Tibial nerve (tissue), 4 donors: ENCODE results near the gene LRRC37B. TPM values are rescaled to one million over a fixed set of nuclear protein-coding genes. Genes with fewer than 3 reads are reported as not detected.
"Not testable (repeated sequence)": the region's sequence is repeated elsewhere in the genome, so short reads cannot be mapped to it uniquely, and the experiment has no call there.

Source experiments
- DNase-seq, 2 donors: peaks; one replicate each; pipeline ENCODE4 v3.0.0-alpha.2; 2019; ENCODE audit warnings: low spot score in 2 of 2
- H3K27ac ChIP-seq, 4 donors: fragments of 200-600 bp; sonication (generic) in 3 of 4; one replicate each; pipeline ENCODE4 v1.5.1; 2017 to 2019; ENCODE audit warnings: mild to moderate bottlenecking in 1 of 4
- H3K27me3 ChIP-seq, 2 donors: fragments of 200-600 bp; sonication (generic) in 1 of 2; one replicate each; pipeline versions ENCODE4 v1.5.1 to v1.6.0; 2017 to 2019
- H3K36me3 ChIP-seq, 3 donors: fragments of 200-600 bp; sonication (generic); one replicate each; pipeline ENCODE4 v1.5.1; 2018 to 2019
- H3K4me1 ChIP-seq, 4 donors: fragments of 200-600 bp; sonication (generic) in 3 of 4; one replicate each; pipeline ENCODE4 v1.5.1; 2017 to 2019
- H3K4me3 ChIP-seq, 4 donors: fragments of 200-600 bp; sonication (generic) in 3 of 4; one replicate each; pipeline ENCODE4 v1.5.1; 2017 to 2019; ENCODE audit warnings: mild to moderate bottlenecking in 1 of 4, moderate library complexity in 1 of 4
- H3K9me3 ChIP-seq, 4 donors: fragments of 200-600 bp; sonication (generic) in 3 of 4; one replicate each; pipeline ENCODE4 v1.5.1; 2017 to 2019
- EP300 ChIP-seq, 2 donors: sonication (generic); formaldehyde crosslinking; IDR thresholded peaks; one replicate each; pipeline ENCODE4 v1.6.1; 2017; ENCODE audit warnings: antibody characterized with exemption in 2 of 2, mild to moderate bottlenecking in 1 of 2
- POLR2A ChIP-seq, 2 donors: fragments of 450-650 bp; IDR thresholded peaks; one replicate each; pipeline ENCODE4 v1.6.1; 2017; ENCODE audit warnings: antibody characterized with exemption in 2 of 2, mild to moderate bottlenecking in 2 of 2, moderate library complexity in 2 of 2
- WGBS, 2 donors: methylation state at CpG; one replicate each; pipeline ENCODE4 v1.1.5; 2018; 5-methylcytosine and 5-hydroxymethylcytosine counted together
- small RNA-seq: library from RNA; depleted of rRNA; stranded (forward); fragments of <200 nt; gene quantifications from one replicate; pipeline ENCODE3, GENCODE V24; 2016
- total RNA-seq, 4 donors: library from RNA; depleted of rRNA; stranded (reverse); fragments of >200 nt; gene quantifications; one replicate each; pipeline ENCODE4 v1.1.0, GENCODE V29; 2016
- TF ChIP-seq, protein P1 (sequence below), 5 experiments: fragments of 200-600 bp in 3 of 5; fragments of 450-650 bp in 2 of 5; sonication (generic) in 3 of 5; IDR thresholded peaks; one replicate each; pipeline ENCODE4 v1.5.1; 2016 to 2019; ENCODE audit warnings: antibody characterized with exemption in 5 of 5, mild to moderate bottlenecking in 3 of 5, moderate library complexity in 2 of 5

Gene LRRC37B
- total RNA-seq, 4 donors from 2014 or later: 17.2 to 51.1 (median 27.9) TPM

- DNase-seq: no peak
- WGBS, 2 donors: 67 to 70% methylated on average over 2 of the region's 2 CpGs
- H3K27me3 ChIP-seq: no peaks in the 10 kb centered on the region
- H3K4me1 ChIP-seq: peaks cover 0 to 8% (median 0%) of the 10 kb centered on the region in 4 donors
- no peak for TF ChIP-seq POLR2A (IDR thresholded peaks at IDR 0.05)
- no peak for TF ChIP-seq EP300 (IDR thresholded peaks at IDR 0.05)
- TF ChIP-seq, protein P1, sequence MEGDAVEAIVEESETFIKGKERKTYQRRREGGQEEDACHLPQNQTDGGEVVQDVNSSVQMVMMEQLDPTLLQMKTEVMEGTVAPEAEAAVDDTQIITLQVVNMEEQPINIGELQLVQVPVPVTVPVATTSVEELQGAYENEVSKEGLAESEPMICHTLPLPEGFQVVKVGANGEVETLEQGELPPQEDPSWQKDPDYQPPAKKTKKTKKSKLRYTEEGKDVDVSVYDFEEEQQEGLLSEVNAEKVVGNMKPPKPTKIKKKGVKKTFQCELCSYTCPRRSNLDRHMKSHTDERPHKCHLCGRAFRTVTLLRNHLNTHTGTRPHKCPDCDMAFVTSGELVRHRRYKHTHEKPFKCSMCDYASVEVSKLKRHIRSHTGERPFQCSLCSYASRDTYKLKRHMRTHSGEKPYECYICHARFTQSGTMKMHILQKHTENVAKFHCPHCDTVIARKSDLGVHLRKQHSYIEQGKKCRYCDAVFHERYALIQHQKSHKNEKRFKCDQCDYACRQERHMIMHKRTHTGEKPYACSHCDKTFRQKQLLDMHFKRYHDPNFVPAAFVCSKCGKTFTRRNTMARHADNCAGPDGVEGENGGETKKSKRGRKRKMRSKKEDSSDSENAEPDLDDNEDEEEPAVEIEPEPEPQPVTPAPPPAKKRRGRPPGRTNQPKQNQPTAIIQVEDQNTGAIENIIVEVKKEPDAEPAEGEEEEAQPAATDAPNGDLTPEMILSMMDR (IDR thresholded peaks at IDR 0.05): no peak
- no peaks in the 10 kb centered on the region for H3K9me3 ChIP-seq
- no peak overlapping the region for H3K4me3 ChIP-seq
- H3K27ac ChIP-seq: no peak overlapping the region
- no peaks in the 10 kb centered on the region for H3K36me3 ChIP-seq
Measured at GRCh38 chr17:32099686-32100085, 92.5 kb downstream of the LRRC37B start.

- not testable (repeated sequence) for H3K27ac ChIP-seq, H3K36me3 ChIP-seq, H3K27me3 ChIP-seq, DNase-seq, H3K4me3 ChIP-seq, H3K4me1 ChIP-seq, H3K9me3 ChIP-seq
- WGBS, 2 donors: 55 to 69% methylated on average over 8 of the region's 8 CpGs
Measured at GRCh38 chr17:32100323-32100722, 93.1 kb downstream of the LRRC37B start.

- Histone ChIP-seq H3K27me3 (no peaks in the 10 kb centered on the region), H3K36me3 (no peaks in the 10 kb centered on the region), H3K27ac (no peak overlapping the region), H3K4me1 (peaks cover 0 to 8% (median 0%) of the 10 kb centered on the region in 4 donors), H3K4me3 (no peak overlapping the region), H3K9me3 (no peaks in the 10 kb centered on the region)
- TF ChIP-seq EP300 (IDR thresholded peaks at IDR 0.05): no peak
- TF ChIP-seq, protein P1 (IDR thresholded peaks at IDR 0.05): no peak
- TF ChIP-seq POLR2A (IDR thresholded peaks at IDR 0.05): no peak
- WGBS, 2 donors: 80 to 87% methylated on average over 8 of the region's 8 CpGs
- no peak for DNase-seq
Measured at GRCh38 chr17:32100971-32101631, 93.9 kb downstream of the LRRC37B start.

DNA sequence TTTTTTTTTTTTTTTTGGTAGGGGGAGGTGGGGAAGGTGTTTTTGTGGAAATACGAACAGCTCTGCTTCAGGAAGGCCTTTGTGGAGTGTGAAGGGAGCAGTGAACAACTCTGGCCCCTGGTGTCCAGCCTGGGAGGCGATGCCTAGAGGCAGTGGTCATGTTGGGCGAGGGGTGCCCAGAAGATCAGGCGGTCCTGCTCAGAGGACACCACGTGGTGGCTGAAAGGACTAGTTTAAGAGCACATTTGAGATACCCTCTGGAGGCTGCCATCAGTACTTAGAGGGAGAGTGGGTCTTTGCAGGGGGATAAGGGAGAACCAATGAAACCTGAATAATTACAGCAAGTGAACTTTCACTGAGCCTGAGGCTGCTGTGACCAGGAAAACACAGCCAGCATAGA lies 95.0 kb downstream of the LRRC37B start:
- peaks cover 0 to 8% (median 0%) of the 10 kb centered on the region in 4 donors for H3K4me1 ChIP-seq
- H3K9me3 ChIP-seq: no peaks in the 10 kb centered on the region
- TF ChIP-seq POLR2A (IDR thresholded peaks at IDR 0.05) (no peak), EP300 (IDR thresholded peaks at IDR 0.05) (no peak)
- TF ChIP-seq, protein P1 (IDR thresholded peaks at IDR 0.05): no peak
- no peak overlapping the region for H3K27ac ChIP-seq
- no peak for DNase-seq
- H3K36me3 ChIP-seq: no peaks in the 10 kb centered on the region
- WGBS, 2 donors: 86 to 87% methylated on average over 5 of the region's 5 CpGs
- H3K4me3 ChIP-seq: no peak overlapping the region
- H3K27me3 ChIP-seq: no peaks in the 10 kb centered on the region

- Histone ChIP-seq H3K36me3 (no peaks in the 10 kb centered on the region), H3K27ac (no peak overlapping the region), H3K4me1 (peaks cover 0 to 8% (median 0%) of the 10 kb centered on the region in 4 donors), H3K27me3 (no peaks in the 10 kb centered on the region), H3K9me3 (no peaks in the 10 kb centered on the region), H3K4me3 (no peak overlapping the region)
- WGBS, 2 donors: 72 to 74% methylated on average over 5 of the region's 5 CpGs
- no peak for DNase-seq
- no peak for TF ChIP-seq POLR2A (IDR thresholded peaks at IDR 0.05)
- no peak for TF ChIP-seq EP300 (IDR thresholded peaks at IDR 0.05)
- TF ChIP-seq, protein P1 (IDR thresholded peaks at IDR 0.05): no peak
Measured at GRCh38 chr17:32102646-32103186, 95.5 kb downstream of the LRRC37B start.

Small RNA genes lying within 50 kb of the gene (small RNA-seq; reads per million reads assigned to genes)
- gene AC090616.4 (not detected), gene RNA5SP437 (not detected)

Other genes starting within 250 kb of the LRRC37B start
- gene COPRS, start 148.1 kb upstream of the LRRC37B start, total RNA-seq: 100 to 1,000 TPM in 1 of 4 donors, 10 to 100 TPM in 3; 72.1 to 117 (median 83.1) TPM
- gene UTP6, start 105.7 kb upstream of the LRRC37B start, total RNA-seq: 10 to 100 TPM; 30.2 to 56.1 (median 45.8) TPM
- 10 to 100 TPM; 12.2 to 20.3 (median 17.0) TPM for gene SUZ12, start 70.4 kb upstream of the LRRC37B start, total RNA-seq
- 10 to 100 TPM; 40.2 to 78.0 (median 54.8) TPM for gene RHOT1, start 135.1 kb downstream of the LRRC37B start, total RNA-seq